ENCODE data around the gene ILRUN.
"Not testable (repeated sequence)": the region's sequence is repeated elsewhere in the genome, so short reads cannot be mapped to it uniquely, and the experiment has no call there.

Gene ILRUN

GRCh38 chr6:34696739-34697543 lies at the start of gene ILRUN:
TSS of gene ILRUN (minus strand) at chr6:34696767. CDS start at chr6:34696603, 164 bp downstream.
- peak; percentile 3 for DNase-seq

GRCh38 chr6:34745277-34746103 lies 48.9 kb upstream of the ILRUN start:
- DNase-seq, result no peak

DNA sequence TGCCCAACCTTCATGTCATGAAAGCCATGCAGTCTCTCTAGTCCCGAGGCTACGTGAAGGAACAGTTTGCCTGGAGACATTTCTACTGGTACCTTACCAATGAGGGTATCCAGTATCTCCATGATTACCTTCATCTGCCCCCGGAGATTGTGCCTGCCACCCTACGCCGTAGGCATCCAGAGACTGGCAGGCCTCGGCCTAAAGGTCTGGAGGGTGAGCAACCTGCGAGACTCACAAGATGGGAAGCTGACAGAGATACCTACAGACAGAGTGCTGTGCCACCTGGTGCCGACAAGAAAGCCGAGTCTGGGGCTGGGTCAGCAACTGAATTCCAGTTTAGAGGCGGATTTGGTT lies 47.7 kb upstream of the ILRUN start:
- DNase-seq, result not testable (repeated sequence)

GRCh38 chr6:34743625-34744293 lies 47.2 kb upstream of the ILRUN start:
- DNase-seq, result no peak

DNA sequence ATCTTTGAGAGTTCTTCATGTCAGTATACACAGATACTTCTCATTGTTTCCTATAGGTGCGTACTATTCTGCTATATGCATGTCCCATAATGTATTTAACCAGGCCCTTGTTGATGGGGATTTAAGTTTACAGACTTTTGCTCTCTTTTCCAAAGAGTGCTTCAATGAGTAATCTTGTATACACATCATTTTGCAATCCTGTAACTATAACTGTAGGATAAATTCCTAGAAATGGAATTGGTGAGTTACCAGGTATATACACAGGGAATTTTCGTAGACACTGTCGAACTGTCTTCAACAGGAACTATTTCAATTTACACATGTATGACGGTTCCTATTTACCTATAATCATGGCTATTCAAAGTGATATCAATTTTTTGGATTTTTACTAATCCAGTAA lies 45.5 kb upstream of the ILRUN start:
- DNase-seq, result no peak

GRCh38 chr6:34736823-34737222 lies 40.3 kb upstream of the ILRUN start:
- DNase-seq, result no peak

- no peak for DNase-seq
Observed at GRCh38 chr6:34731393-34732060, 35.0 kb upstream of the ILRUN start.

DNA sequence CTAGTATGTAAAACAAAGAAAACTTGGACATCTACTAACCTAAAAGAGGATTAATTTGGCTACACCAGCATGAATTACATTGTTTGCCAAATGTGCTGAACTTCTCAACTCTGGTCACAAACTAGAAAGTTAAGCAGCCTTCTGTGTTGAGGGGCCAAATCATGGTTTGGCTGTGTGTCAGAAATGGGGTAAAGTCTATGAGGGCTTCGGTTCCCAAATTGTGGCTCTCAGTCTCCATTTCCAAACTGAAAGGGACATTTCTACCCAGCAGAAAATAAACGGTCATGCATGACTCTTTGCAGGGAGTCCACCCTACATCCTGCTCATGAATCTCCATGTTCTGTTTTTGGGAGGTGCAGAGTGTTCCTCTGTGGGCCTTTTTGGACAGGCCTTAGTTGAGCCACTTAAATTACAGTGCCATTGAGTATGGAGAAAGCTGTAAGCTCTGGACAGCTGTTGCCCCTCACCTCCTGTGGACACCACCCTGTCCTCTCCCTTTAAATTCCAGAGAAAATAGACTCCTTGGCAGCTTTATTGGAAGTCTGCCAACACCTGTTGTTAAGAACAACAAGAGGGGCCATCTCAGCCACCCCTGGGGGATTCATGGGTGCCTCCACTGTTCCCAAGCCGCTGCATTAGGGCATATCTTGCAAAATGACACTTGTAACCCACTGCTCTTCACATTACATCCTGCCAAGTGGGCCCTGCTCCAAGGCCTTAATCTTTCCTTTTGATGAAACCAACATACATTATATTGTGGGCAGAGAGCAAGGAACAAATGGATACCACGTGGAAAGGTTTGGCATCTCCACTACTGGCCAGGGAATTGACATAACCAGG lies 33.3 kb upstream of the ILRUN start:
- DNase-seq, result no peak

GRCh38 chr6:34726055-34726454 lies 29.5 kb upstream of the ILRUN start:
- DNase-seq, result no peak

GRCh38 chr6:34723203-34723602 lies 26.6 kb upstream of the ILRUN start:
- no peak for DNase-seq

- no peak for DNase-seq
Observed at GRCh38 chr6:34722451-34722850, 25.9 kb upstream of the ILRUN start.

GRCh38 chr6:34720160-34720559 lies 23.6 kb upstream of the ILRUN start:
- DNase-seq, result not testable (repeated sequence)

GRCh38 chr6:34719646-34720045 lies 23.1 kb upstream of the ILRUN start:
- not testable (repeated sequence) for DNase-seq

- DNase-seq, result no peak
Observed at GRCh38 chr6:34718976-34719375, 22.4 kb upstream of the ILRUN start.

- DNase-seq, result no peak
Observed at GRCh38 chr6:34717466-34717865, 20.9 kb upstream of the ILRUN start.

- DNase-seq, result no peak
Observed at GRCh38 chr6:34714663-34715062, 18.1 kb upstream of the ILRUN start.

DNA sequence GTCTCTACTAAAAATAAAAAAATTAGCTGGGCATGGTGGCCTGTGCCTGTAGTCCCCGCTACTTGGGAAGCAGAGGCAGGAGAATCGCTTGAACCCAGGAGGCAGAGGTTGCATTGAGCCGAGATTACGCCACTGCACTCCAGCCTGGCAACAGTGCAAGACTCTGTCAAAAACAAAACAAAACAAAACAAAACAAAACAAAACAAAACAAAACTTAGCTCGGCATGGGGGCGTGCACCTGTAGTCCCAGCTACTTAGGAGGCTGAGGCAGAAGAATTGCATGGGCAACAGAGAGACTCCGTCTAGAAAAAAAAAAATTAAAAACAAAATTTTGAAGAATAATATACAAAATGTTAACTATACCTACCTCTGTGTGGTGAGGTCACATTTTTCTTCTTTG lies 16.3 kb upstream of the ILRUN start:
- not testable (repeated sequence) for DNase-seq

- no peak for DNase-seq
Observed at GRCh38 chr6:34709386-34709785, 12.8 kb upstream of the ILRUN start.

GRCh38 chr6:34705241-34705640 lies 8.7 kb upstream of the ILRUN start:
- DNase-seq, result no peak

- DNase-seq, result no peak
Observed at GRCh38 chr6:34701199-34701598, 4.6 kb upstream of the ILRUN start.

- DNase-seq, result no peak
Observed at GRCh38 chr6:34697904-34698559, 1.5 kb upstream of the ILRUN start.

DNA sequence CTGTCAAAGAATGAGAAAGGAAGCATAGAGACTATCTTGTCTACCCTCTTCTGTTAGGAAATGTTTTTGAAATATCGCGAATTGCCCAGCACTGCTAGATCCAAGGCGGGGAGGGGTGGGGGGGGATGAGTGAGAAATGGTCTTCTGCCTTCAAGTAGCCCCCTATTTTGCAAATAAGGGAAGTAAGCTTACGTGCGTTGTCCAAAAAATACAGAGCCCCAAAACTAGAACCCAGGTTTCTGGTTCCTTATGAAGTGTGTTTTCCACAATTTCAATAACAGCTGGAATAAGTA lies 923 bp upstream of the ILRUN start:
- no peak for DNase-seq

Data from NCI-H1436 treated with DMSO at 0.1 percent for 48 hours (cell line).